Mucosa of stomach (tissue), 1 donor: ENCODE results near the gene DNAH6.

ENCODE experiments used
- H3K27me3 ChIP-seq: one replicate; pipeline ENCODE4 v1.7.0; 2013; ENCODE audit warnings: mild to moderate bottlenecking, low read length; ENCODE audit not compliant: control insufficient read depth, insufficient read depth
- H3K36me3 ChIP-seq: one replicate; pipeline ENCODE4 v1.7.0; 2013; ENCODE audit warnings: low read length; ENCODE audit not compliant: control insufficient read depth, insufficient read depth
- H3K4me1 ChIP-seq: one replicate; pipeline ENCODE4 v1.7.0; 2013; ENCODE audit warnings: mild to moderate bottlenecking, low read length; ENCODE audit not compliant: control insufficient read depth, insufficient read depth
- H3K4me3 ChIP-seq: one replicate; pipeline ENCODE4 v1.7.0; 2013; ENCODE audit warnings: low read length
- H3K9ac ChIP-seq: one replicate; pipeline ENCODE4 v1.7.0; 2013; ENCODE audit warnings: mild to moderate bottlenecking, low read length, moderate library complexity
- H3K9me3 ChIP-seq: one replicate; pipeline ENCODE4 v1.7.0; 2013; ENCODE audit warnings: mild to moderate bottlenecking, low read length, moderate library complexity; ENCODE audit not compliant: control insufficient read depth
- donor health status: Pancreatic carcinoma.

DNAH6 gene

DNA sequence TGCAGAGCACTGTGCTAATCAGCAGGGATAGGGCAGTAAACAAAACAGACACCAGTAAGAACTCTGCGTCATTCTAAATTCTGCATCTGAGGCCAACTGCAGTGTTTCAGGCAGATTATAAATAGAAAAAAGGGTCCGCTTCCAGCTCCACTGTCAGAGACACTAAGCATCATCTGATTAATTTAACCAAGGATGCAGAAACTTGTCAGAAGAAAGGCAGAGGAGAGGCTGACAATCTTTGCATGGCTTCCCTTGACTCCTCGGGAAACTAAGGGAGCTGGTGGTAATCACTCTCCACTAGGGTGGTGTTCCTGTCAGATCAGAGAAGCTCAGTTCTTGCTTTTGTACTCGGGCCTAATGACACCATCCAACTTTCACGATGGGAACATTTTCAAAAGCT lies 123.5 kb downstream of the DNAH6 start:
- Histone ChIP-seq H3K36me3 (no peaks in the 10 kb centered on the region), H3K4me1 (no peaks in the 10 kb centered on the region), H3K27me3 (no peaks in the 10 kb centered on the region), H3K9me3 (no peaks in the 10 kb centered on the region), H3K9ac (no peak overlapping the region), H3K4me3 (no peak overlapping the region)

DNA sequence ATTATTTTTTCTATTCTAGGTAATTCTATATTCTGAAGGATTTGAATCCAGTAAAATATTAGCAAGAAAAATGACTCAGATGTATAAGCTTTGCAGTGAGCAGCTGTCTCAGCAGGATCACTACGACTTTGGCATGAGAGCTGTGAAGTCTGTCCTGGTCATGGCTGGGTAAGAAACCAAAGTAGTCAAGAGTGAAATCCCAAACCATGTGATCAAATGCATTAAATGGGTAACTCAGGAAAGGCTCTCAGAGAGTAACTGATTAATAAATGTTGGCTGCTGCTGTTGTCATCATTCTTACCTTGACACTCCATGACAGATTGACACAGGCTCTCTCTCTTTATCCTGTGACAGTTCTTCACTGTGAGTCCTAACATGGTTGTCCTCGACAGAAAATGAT lies 124.1 kb downstream of the DNAH6 start:
- no peak overlapping the region for H3K9ac ChIP-seq
- H3K4me3 ChIP-seq, result no peak overlapping the region
- no peaks in the 10 kb centered on the region for H3K27me3 ChIP-seq
- no peaks in the 10 kb centered on the region for H3K4me1 ChIP-seq
- no peaks in the 10 kb centered on the region for H3K9me3 ChIP-seq
- H3K36me3 ChIP-seq, result no peaks in the 10 kb centered on the region

DNA sequence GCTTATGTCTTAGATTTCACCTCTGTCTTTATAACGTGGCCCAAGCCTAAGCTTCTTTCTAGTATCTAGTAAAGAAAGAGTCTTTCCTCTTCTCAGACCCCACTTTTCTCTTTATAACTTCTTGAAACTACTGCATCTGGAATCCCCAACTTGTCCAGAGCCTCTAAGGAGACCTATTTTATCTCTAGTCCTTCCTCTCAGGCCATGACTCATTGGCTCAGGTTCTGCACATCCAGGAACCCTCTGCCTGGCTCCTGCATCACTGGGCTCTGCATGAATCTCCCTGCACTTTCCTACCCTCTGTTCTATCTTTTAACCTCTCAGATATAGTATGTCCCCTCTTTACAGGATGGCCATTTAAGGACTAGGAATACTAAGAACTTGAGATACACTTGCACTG lies 124.7 kb downstream of the DNAH6 start:
- no peaks in the 10 kb centered on the region for H3K4me1 ChIP-seq
- H3K9ac ChIP-seq, result no peak overlapping the region
- H3K4me3 ChIP-seq, result no peak overlapping the region
- no peaks in the 10 kb centered on the region for H3K27me3 ChIP-seq
- no peaks in the 10 kb centered on the region for H3K36me3 ChIP-seq
- H3K9me3 ChIP-seq, result no peaks in the 10 kb centered on the region

DNA sequence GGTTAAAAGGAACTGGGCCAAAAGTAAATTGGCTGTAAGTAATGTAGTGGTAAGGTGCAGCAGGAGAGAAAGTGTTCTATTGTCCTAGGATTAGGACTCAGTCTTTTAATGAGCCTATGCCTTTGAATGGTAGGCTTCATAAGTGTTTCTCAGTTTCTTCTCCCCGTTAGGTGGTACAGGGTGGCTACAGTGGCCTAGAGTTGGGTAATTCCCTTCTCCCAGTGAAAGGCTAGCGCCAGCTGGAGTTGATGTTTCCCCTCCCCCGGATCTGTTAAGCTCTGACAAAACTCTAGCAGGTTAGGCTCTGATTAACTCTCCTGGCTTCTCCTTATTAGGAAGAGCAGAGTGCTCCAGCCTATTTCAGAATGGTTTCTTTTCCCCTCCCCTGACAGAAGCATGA lies 127.7 kb downstream of the DNAH6 start:
- no peaks in the 10 kb centered on the region for H3K9me3 ChIP-seq
- no peak overlapping the region for H3K4me3 ChIP-seq
- no peak overlapping the region for H3K9ac ChIP-seq
- H3K27me3 ChIP-seq, result no peaks in the 10 kb centered on the region
- H3K4me1 ChIP-seq, result no peaks in the 10 kb centered on the region
- no peaks in the 10 kb centered on the region for H3K36me3 ChIP-seq

DNA sequence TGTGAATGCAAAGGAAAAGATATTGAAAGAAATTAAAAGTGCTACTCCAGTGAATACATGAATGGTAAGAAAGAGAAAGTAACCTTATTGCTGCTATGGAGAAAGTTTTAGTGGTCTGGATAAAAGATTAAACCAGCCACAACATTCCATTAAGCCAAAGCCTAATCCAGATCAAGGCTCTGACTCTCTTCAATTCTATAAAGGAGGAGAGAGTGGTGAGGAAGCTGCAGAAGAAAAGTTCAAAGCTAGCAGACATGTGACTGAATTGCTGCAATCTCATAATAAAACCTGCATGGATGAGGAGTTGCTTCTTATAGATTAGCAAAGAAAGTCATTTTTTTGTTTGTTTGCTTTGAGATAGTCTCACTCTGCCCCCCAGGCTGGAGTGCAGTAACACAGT lies 130.2 kb downstream of the DNAH6 start:
- no peaks in the 10 kb centered on the region for H3K27me3 ChIP-seq
- no peak overlapping the region for H3K9ac ChIP-seq
- H3K36me3 ChIP-seq, result no peaks in the 10 kb centered on the region
- no peaks in the 10 kb centered on the region for H3K4me1 ChIP-seq
- H3K9me3 ChIP-seq, result no peaks in the 10 kb centered on the region
- no peak overlapping the region for H3K4me3 ChIP-seq

DNA sequence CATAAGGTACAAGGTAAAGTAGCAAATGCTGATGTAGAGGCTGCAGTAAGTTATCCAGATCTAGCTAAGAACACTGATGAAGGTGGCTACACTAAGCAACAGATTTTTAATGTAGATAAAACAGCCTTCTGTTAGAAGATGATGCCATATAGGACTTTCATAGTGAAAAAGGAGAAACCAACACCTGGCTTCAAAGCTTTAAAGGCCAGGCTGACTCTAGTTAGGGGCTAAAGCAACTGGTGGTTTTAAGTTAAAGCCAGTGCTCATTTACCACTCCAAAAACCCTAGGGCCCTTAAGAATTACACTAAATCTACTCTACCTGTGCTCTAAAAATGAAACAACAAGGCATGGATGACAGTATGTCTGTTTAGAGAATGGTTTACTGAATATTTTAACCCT lies 131.0 kb downstream of the DNAH6 start:
- Histone ChIP-seq H3K27me3 (no peaks in the 10 kb centered on the region), H3K4me1 (no peaks in the 10 kb centered on the region), H3K4me3 (no peak overlapping the region), H3K9ac (no peak overlapping the region), H3K36me3 (no peaks in the 10 kb centered on the region), H3K9me3 (no peaks in the 10 kb centered on the region)

DNA sequence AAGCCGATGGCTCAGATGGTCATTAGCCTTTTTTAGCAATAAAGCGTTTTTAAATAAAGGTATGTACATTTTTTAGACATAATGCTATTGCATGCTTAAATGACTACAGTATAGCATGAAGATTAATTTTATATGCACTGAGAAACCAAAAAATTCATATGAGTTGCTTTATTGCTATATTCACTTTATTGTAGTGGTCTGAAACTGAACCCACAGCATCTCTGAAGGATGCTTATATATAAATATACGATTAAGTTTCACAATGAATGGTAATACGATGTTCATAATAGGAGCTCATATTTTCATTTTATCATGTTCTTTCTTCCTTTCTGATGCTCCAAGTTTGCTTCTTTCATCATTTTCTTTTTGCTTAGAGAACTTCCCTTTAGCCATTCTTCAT lies 132.8 kb downstream of the DNAH6 start:
- Histone ChIP-seq H3K9ac (no peak overlapping the region), H3K27me3 (no peaks in the 10 kb centered on the region), H3K36me3 (no peaks in the 10 kb centered on the region), H3K9me3 (no peaks in the 10 kb centered on the region), H3K4me3 (no peak overlapping the region), H3K4me1 (no peaks in the 10 kb centered on the region)

DNA sequence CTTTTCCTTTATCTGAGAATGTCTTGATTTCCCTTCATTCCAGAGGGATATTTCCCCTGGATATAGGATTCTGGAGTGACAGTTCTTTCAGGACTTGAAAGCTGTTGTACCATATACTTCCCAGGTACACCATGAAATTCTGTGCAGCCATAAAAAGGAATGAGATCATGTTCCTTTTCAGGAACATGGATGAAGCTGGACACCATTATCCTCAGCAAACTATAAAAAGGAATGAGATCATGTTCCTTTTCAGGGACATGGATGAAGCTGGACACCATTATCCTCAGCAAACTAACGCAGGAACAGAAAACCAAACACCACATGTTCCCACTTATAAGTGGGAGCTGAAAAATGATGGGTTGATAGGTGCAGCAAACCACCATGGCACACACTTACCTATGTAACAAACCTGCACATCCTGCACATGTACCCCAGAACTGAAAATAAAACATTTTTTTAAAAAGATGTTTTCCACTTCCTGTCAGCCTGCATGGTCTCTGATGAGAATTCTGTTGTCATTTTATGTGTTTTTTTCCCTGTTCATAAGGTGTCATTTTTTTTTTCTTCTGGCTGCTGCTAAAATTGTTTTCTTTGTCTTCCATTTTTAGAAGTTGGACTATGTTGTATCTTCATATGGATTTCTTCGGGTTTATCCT lies 133.3 kb downstream of the DNAH6 start:
- no peaks in the 10 kb centered on the region for H3K36me3 ChIP-seq
- H3K9me3 ChIP-seq, result no peaks in the 10 kb centered on the region
- no peaks in the 10 kb centered on the region for H3K4me1 ChIP-seq
- no peaks in the 10 kb centered on the region for H3K27me3 ChIP-seq
- no peak overlapping the region for H3K4me3 ChIP-seq
- H3K9ac ChIP-seq, result no peak overlapping the region

DNA sequence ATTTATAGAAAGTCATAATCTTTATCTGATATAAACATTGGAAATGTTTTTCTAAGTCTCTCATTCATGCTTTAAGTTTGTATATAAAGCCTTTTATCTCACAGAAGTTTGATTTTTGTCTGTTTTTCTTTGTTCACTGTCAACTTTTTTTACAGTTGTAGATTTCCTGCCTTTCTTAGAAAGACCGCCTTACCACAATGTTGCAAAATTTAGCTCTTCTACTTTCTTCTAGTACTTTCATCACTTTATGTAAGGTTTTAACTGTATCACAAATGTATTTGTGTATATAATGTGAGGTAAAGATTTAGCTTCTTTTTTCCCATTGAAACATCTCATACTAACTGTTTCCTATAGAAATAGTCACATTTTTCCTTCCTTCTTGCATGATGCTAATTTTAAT lies 136.1 kb downstream of the DNAH6 start:
- H3K9me3 ChIP-seq, result no peaks in the 10 kb centered on the region
- no peaks in the 10 kb centered on the region for H3K27me3 ChIP-seq
- H3K9ac ChIP-seq, result no peak overlapping the region
- no peaks in the 10 kb centered on the region for H3K4me1 ChIP-seq
- no peaks in the 10 kb centered on the region for H3K36me3 ChIP-seq
- H3K4me3 ChIP-seq, result no peak overlapping the region

DNA sequence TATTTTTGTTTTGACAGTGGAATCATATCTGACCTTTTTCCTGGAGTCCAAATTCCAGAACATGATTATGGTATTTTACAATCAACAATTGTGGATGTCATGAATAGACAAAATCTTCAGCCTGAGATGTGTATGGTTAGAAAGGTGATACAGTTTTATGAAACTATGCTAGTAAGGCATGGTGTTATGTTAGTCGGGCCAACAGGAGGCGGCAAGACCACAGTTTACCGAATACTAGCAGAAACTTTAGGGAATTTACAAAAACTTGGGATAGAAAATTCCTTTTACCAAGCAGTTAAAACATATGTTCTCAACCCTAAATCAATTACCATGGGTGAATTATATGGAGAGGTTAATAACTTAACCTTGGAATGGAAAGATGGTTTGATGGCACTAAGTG lies 137.0 kb downstream of the DNAH6 start:
- Histone ChIP-seq H3K9ac (no peak overlapping the region), H3K9me3 (no peaks in the 10 kb centered on the region), H3K36me3 (no peaks in the 10 kb centered on the region), H3K4me3 (no peak overlapping the region), H3K27me3 (no peaks in the 10 kb centered on the region), H3K4me1 (no peaks in the 10 kb centered on the region)

DNA sequence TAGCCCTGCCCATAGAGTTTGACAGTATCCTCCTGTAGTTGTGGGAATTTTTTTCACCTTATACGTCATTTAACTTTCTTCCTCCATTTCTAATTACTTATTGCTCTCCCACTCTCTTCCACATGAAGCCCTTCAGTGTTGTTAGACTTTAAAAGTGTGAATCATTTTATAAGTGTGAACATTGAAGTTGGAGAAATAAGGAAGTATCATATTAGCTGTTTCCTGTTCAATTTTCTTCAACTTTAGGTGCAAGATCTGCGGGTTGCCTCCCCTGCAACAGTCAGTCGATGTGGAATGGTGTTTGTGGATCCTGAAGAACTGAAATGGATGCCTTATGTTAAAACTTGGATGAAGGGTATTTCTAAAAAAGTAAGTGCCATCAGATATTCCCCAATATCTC lies 138.1 kb downstream of the DNAH6 start:
- Histone ChIP-seq H3K9ac (no peak overlapping the region), H3K27me3 (no peaks in the 10 kb centered on the region), H3K9me3 (no peaks in the 10 kb centered on the region)

DNA sequence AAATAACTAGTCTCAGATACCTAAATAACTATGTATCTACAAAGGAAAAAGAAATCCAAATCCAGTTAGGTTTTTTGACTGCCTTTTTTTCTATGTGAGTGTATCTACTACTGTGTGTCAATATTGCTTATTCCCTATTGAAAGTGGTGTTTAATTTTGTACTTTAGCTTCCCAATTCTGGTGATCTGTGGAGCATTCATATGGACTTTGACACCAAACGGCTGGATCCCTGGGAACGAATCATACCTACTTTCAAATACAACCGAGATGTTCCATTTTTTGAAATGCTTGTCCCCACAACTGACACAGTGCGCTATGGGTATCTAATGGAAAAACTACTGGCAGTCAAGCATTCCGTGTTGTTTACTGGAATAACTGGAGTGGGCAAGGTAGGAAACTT lies 152.8 kb downstream of the DNAH6 start:
- no peak overlapping the region for H3K9ac ChIP-seq
- H3K4me3 ChIP-seq, result no peak overlapping the region
- no peaks in the 10 kb centered on the region for H3K9me3 ChIP-seq
- no peaks in the 10 kb centered on the region for H3K27me3 ChIP-seq
- H3K4me1 ChIP-seq, result no peaks in the 10 kb centered on the region
- H3K36me3 ChIP-seq, result no peaks in the 10 kb centered on the region

More for the DNA sequence above, 138.1 kb downstream of the DNAH6 start:
- no peaks in the 10 kb centered on the region for H3K36me3 ChIP-seq
- H3K4me1 ChIP-seq, result no peaks in the 10 kb centered on the region
- no peak overlapping the region for H3K4me3 ChIP-seq

DNA sequence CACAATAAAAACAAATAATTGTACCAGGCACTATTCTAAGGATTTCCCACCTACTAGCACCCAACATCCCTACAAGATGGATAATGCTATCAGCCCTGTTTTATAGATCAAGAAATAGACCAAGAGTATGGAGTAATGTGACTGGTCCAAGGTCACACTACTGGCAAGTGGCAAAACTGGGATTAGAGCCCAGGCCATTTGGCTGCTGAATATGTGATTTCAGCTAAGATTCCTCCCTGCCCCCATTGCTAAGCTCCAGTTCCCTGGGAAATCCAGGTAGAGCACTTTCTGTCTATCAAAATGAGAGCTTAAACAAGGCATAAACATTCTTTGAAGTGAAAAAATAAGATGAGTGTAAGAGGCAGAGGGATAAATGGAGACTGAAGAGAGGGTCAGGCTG lies 157.8 kb downstream of the DNAH6 start:
- no peak overlapping the region for H3K9ac ChIP-seq
- no peaks in the 10 kb centered on the region for H3K4me1 ChIP-seq
- no peaks in the 10 kb centered on the region for H3K36me3 ChIP-seq
- no peaks in the 10 kb centered on the region for H3K9me3 ChIP-seq
- no peak overlapping the region for H3K4me3 ChIP-seq
- no peaks in the 10 kb centered on the region for H3K27me3 ChIP-seq
